Measurements from ENCODE around the gene CRYBG1.

CRYBG1 gene

DNA sequence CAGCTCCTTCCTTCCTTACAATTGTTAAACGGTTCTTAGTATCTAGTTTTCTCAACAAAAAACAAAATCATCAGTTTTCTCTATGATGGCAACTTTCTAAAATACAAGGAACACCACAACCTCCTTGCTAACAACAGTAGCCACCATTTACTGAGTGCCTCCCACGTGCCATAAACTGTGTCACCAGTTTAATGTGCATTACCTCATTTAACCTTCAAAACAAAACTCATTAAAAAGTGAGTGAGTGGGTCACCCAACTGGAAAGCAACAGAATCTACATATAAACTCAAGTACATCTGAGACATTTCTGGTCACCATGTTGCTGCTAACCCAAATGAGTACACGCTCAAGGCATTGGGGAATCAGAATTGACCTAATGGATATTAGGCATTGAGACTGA is 257.8 kb downstream of the CRYBG1 start:
- no peak for DNase-seq (ENCODE audit: low read depth)
- H3K4me3 ChIP-seq (ENCODE audit: control insufficient read depth, low read depth, low read length) = no peak overlapping the region
- TF ChIP-seq, protein P1, sequence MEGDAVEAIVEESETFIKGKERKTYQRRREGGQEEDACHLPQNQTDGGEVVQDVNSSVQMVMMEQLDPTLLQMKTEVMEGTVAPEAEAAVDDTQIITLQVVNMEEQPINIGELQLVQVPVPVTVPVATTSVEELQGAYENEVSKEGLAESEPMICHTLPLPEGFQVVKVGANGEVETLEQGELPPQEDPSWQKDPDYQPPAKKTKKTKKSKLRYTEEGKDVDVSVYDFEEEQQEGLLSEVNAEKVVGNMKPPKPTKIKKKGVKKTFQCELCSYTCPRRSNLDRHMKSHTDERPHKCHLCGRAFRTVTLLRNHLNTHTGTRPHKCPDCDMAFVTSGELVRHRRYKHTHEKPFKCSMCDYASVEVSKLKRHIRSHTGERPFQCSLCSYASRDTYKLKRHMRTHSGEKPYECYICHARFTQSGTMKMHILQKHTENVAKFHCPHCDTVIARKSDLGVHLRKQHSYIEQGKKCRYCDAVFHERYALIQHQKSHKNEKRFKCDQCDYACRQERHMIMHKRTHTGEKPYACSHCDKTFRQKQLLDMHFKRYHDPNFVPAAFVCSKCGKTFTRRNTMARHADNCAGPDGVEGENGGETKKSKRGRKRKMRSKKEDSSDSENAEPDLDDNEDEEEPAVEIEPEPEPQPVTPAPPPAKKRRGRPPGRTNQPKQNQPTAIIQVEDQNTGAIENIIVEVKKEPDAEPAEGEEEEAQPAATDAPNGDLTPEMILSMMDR (conservative IDR thresholded peaks at IDR 0.05; ENCODE audit: control insufficient read depth, insufficient read depth, low read depth, low read length) = no peak

DNA sequence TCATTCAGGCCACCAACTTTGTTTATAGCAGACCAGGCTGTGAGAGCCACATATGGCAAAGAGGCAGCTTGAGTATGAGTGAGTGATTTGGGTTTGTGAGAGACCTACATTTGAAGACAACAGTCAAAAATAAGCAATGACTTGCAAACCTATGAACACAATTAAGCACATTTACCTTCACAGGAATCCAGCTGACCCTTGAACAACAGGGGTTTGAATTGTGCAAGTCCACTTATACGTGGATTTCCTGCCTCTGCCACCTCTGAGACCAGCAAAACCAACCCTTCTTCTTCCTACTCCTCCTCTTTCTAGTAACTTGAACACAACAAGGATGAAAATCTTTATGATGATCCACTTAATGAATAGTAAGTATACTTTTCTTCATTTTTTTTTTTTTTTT is 258.7 kb downstream of the CRYBG1 start:
- TF ChIP-seq, protein P1 (conservative IDR thresholded peaks at IDR 0.05; ENCODE audit: control insufficient read depth, insufficient read depth, low read depth, low read length) = no peak
- no peak overlapping the region for H3K4me3 ChIP-seq (ENCODE audit: control insufficient read depth, low read depth, low read length)
- DNase-seq (ENCODE audit: low read depth) = no peak

DNA sequence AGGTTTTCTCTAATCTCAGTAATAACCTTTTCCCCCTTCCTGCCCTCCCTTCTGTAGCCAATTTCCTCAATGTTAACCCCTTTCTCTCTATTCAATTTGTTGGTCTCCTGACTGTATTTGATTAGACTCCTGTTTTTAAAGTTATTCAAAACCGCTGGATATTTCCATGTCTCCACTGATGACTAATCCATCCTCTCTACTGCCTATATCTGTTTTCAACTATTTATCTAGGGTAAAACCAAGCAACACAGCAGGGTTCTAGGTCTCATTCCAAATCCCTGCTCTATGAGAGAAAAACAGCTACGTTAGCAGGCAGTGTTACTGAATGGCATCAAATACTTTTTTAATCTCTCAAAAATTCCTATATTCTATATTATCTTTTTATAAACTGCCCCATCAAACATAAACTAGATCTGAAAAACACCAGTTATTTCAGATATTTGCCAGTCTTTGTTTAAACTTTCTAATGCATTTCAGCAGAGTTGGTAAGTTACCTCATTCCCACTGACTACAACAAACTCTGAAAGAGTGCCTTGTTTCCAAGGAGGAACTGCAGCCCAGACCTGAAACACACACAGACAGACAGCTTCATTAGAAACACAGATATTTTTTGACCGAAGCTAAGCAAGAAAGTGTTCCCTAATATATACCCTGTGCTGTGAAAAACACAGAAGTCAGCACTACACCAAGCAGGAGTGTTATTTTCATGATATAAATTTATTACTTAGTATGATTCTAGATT is 260.6 kb downstream of the CRYBG1 start:
- no peak for DNase-seq (ENCODE audit: low read depth)
- no peak overlapping the region for H3K4me3 ChIP-seq (ENCODE audit: control insufficient read depth, low read depth, low read length)
- TF ChIP-seq, protein P1 (conservative IDR thresholded peaks at IDR 0.05; ENCODE audit: control insufficient read depth, insufficient read depth, low read depth, low read length) = no peak

Measured in fibroblast of mammary gland (primary cell).